DOHH2 (cell line): Measurements from ENCODE around the gene FGF11.

Experiments used
- H3F3A ChIP-seq: fragments of 200-600 bp; sonication (generic), shearing (Covaris generic); 2 replicates; pipeline ENCODE4 v1.6.0; 2016; ENCODE audit warnings: antibody characterized with exemption, mild to moderate bottlenecking; ENCODE audit not compliant: control insufficient read depth, insufficient read depth
- H3K27ac ChIP-seq: fragments of 200-600 bp; sonication (generic); 2 replicates; pipeline ENCODE4 v1.5.1; 2014; ENCODE audit warnings: low read depth, mild to moderate bottlenecking, low read length, moderate library complexity
- H3K27me3 ChIP-seq: fragments of 200-600 bp; sonication (generic); 2 replicates; pipeline ENCODE4 v1.6.1; 2014; ENCODE audit warnings: mild to moderate bottlenecking, low read length, mixed read lengths; ENCODE audit not compliant: control insufficient read depth
- H3K36me3 ChIP-seq: fragments of 200-600 bp; sonication (generic); 2 replicates; pipeline ENCODE4 v1.6.1; 2014; ENCODE audit warnings: mild to moderate bottlenecking, low read length, moderate library complexity, mixed read lengths; ENCODE audit not compliant: control insufficient read depth
- H3K4me1 ChIP-seq: fragments of 200-600 bp; sonication (generic); 2 replicates; pipeline ENCODE4 v1.6.1; 2014; ENCODE audit warnings: mild to moderate bottlenecking, low read length, mixed read lengths; ENCODE audit not compliant: control insufficient read depth
- H3K4me2 ChIP-seq: fragments of 200-600 bp; sonication (generic); 2 replicates; pipeline ENCODE4 v1.6.0; 2014; ENCODE audit warnings: mild to moderate bottlenecking, low read length, moderate library complexity
- H3K4me3 ChIP-seq: fragments of 200-600 bp; sonication (generic); 2 replicates; pipeline ENCODE4 v1.5.1; 2014; ENCODE audit warnings: mild to moderate bottlenecking, low read length, mixed read lengths
- H3K79me2 ChIP-seq: fragments of 200-600 bp; sonication (generic); 2 replicates; pipeline ENCODE4 v1.6.1; 2014; ENCODE audit warnings: mild to moderate bottlenecking, low read length, mixed read lengths; ENCODE audit not compliant: control insufficient read depth
- H3K9me2 ChIP-seq: fragments of 200-600 bp; sonication (generic); replicated peaks from 2 replicates; pipeline ENCODE4 v1.6.1; 2014; ENCODE audit warnings: mild to moderate bottlenecking, low read length, mixed read lengths; ENCODE audit not compliant: control insufficient read depth
- H3K9me3 ChIP-seq: fragments of 200-600 bp; sonication (generic); 2 replicates; pipeline ENCODE4 v1.6.1; 2014; ENCODE audit warnings: antibody characterized with exemption, low read length, mixed read lengths; ENCODE audit not compliant: control insufficient read depth, insufficient read depth
- H4K20me1 ChIP-seq: fragments of 200-600 bp; sonication (generic); 2 replicates; pipeline ENCODE4 v1.6.0; 2014; ENCODE audit warnings: low read depth, mild to moderate bottlenecking, antibody characterized with exemption, low read length, moderate library complexity; ENCODE audit not compliant: control insufficient read depth, insufficient read depth
- CTCF ChIP-seq: fragments of 200-600 bp; sonication (generic); IDR thresholded peaks from one replicate; pipeline ENCODE4 v1.5.1; 2014; ENCODE audit warnings: antibody characterized with exemption, mild to moderate bottlenecking, low read depth, low read length; ENCODE audit not compliant: poor library complexity, severe bottlenecking
- EZH2phosphoT487 ChIP-seq: fragments of 200-600 bp; sonication (generic); IDR thresholded peaks from 2 replicates; pipeline ENCODE4 v1.6.1; 2017; ENCODE audit warnings: borderline replicate concordance, mild to moderate bottlenecking, antibody characterized with exemption, low read length, moderate library complexity, mixed read lengths

FGF11 gene

GRCh38 chr17:7476951-7477350, 37.6 kb downstream of the FGF11 start:
- H3K9me2 ChIP-seq = no peaks in the 10 kb centered on the region
- no peaks in the 10 kb centered on the region for H3K27me3 ChIP-seq
- H4K20me1 ChIP-seq = no peaks in the 10 kb centered on the region
- H3K79me2 ChIP-seq = peaks cover 44% of the 10 kb centered on the region
- no peak overlapping the region for H3K4me3 ChIP-seq
- no peak overlapping the region for H3K4me2 ChIP-seq
- peaks cover 3% of the 10 kb centered on the region; the same call in 1 of the 2 replicates for H3F3A ChIP-seq
- no peak overlapping the region for H3K27ac ChIP-seq
- no peak for TF ChIP-seq CTCF
- no peak for TF ChIP-seq EZH2phosphoT487
- H3K36me3 ChIP-seq = no peaks in the 10 kb centered on the region
- peaks cover 24% of the 10 kb centered on the region for H3K4me1 ChIP-seq
- no peaks in the 10 kb centered on the region for H3K9me3 ChIP-seq

GRCh38 chr17:7477392-7478275, 38.3 kb downstream of the FGF11 start:
- no peaks in the 10 kb centered on the region for H4K20me1 ChIP-seq
- H3F3A ChIP-seq = peaks cover 3% of the 10 kb centered on the region; the same call in 1 of the 2 replicates
- no peaks in the 10 kb centered on the region for H3K36me3 ChIP-seq
- no peak overlapping the region for H3K27ac ChIP-seq
- no peaks in the 10 kb centered on the region for H3K27me3 ChIP-seq
- peak overlapping the region; percentile 79; the same call in 1 of the 2 replicates for H3K4me3 ChIP-seq
- no peaks in the 10 kb centered on the region for H3K9me3 ChIP-seq
- H3K4me1 ChIP-seq = peaks cover 25% of the 10 kb centered on the region
- TF ChIP-seq CTCF = no peak
- TF ChIP-seq EZH2phosphoT487 = no peak
- peaks cover 44% of the 10 kb centered on the region for H3K79me2 ChIP-seq
- H3K9me2 ChIP-seq = no peaks in the 10 kb centered on the region
- H3K4me2 ChIP-seq = peak overlapping the region; percentile 82

- Histone ChIP-seq H3K9me2 (no peaks in the 10 kb centered on the region), H3K79me2 (peaks cover 44% of the 10 kb centered on the region), H3K9me3 (no peaks in the 10 kb centered on the region), H3K27ac (no peak overlapping the region), H3K36me3 (no peaks in the 10 kb centered on the region), H3K4me2 (peak overlapping the region; percentile 82), H3K4me1 (peaks cover 34% of the 10 kb centered on the region), H4K20me1 (no peaks in the 10 kb centered on the region), H3K27me3 (no peaks in the 10 kb centered on the region), H3F3A (peaks cover 3% of the 10 kb centered on the region; the same call in 1 of the 2 replicates), H3K4me3 (peak overlapping the region; percentile 79)
- TF ChIP-seq CTCF = no peak
- TF ChIP-seq EZH2phosphoT487 = no peak
Measured at GRCh38 chr17:7478276-7479212, 39.2 kb downstream of the FGF11 start.
